GM12874 (cell line): ENCODE results near the gene TRAK1.
A peak's percentile ranks its signal among the peaks of the same experiment; 100 is the strongest.

ENCODE experiments used
- CTCF ChIP-seq: IDR thresholded peaks from 2 replicates; pipeline ENCODE4 v1.5.1; 2011; ENCODE audit warnings: low read depth, mild to moderate bottlenecking, control low read depth, low read length, moderate library complexity; ENCODE audit not compliant: insufficient read depth

The TRAK1 gene

DNA sequence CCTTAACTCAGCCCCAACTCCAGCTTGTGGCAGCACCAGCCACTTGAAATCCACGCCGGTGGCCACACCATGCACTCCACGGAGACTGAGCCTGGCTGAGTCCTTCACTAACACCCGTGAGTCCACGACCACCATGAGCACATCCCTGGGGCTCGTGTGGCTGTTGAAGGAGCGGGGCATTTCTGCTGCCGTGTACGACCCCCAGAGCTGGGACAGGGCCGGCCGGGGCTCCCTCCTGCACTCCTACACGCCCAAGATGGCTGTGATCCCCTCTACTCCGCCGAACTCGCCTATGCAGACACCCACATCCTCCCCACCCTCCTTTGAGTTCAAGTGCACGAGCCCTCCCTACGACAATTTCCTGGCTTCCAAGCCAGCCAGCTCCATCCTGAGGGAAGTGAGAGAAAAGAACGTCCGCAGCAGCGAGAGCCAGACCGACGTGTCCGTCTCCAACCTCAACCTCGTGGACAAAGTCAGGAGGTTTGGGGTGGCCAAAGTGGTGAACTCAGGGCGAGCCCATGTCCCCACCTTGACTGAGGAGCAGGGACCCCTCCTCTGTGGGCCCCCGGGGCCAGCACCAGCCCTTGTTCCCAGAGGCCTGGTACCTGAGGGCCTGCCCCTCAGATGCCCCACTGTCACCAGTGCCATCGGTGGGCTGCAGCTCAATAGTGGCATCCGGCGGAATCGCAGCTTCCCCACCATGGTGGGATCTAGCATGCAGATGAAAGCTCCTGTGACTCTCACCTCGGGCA is 132.0 kb downstream of the TRAK1 start:
- no peak for TF ChIP-seq CTCF

GRCh38 chr3:42224178-42224577 is 133.0 kb downstream of the TRAK1 start:
- no peak for TF ChIP-seq CTCF

DNA sequence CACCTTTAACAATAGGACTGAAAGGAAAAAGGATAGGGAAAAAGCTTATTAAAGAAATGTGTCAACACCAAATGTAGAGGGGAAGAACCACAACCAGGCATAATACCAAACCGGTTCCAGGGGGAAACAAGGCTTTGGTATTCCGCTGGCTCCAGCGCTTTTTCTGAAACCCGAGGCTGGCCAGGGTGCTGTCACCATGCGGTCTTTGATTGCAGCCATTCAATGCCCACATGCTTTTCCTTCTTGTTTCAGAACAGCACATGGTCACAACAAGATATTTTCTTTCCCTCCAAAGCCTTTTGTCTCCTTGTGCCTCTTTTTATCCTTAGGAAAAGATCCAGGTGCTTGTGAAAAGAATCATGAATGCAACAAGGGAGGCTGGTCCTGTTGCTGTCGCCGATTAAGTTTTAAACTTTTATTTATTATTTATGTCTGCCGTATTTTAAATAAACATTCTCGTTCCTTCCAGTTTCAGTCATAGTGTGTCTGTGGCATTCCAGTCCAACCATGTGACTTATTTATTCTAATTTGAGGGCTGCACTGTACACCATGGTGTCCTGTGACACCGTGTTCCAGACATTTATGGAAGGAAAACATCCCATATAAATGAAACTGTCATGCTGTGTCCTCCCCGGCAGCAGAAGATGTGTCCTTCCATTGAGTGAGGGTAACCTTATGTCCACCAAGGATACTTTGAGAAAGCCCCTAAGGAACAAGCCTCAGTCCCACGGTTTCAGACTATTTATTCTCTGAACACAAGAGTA is 133.7 kb downstream of the TRAK1 start:
- TF ChIP-seq CTCF: no peak

DNA sequence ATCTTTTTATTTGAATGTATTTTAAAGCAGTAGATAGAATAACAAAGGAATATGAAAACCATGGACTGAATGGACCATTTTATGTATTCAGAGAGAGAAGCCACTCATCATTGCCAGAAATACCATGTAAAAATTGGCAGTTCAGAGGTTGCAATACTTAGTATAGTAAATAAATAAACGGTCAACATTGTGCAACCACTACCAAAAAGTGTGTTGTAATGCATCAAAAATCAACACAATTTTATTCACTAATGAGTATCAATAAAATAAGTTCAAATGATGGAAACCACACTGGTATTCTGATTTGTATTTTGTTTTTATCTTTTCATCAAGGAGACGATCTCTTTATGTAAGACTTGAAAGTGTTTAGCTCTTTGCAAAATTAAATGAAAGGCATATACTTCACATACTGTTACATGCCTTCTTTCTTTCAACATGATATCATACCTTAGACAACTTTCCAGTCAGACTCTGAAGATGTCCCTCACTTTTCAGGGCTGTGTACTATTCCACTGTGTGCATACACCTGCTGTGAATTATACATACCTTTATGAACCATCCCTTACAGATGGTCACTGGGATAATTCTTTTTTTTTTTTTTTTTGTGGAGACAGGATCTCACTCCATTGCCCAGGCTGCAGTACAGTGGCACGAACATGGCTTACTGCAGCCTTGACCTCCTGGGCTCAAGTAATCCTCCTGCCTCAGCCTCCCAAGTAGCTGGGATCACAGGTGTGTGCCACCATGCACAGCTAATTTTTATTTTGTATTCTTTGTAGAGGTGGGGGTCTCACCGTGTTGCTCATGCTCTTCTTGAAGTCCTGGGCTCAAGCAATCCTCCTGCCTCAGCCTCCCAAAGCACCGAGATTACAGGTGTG is 134.6 kb downstream of the TRAK1 start:
- no peak for TF ChIP-seq CTCF

DNA sequence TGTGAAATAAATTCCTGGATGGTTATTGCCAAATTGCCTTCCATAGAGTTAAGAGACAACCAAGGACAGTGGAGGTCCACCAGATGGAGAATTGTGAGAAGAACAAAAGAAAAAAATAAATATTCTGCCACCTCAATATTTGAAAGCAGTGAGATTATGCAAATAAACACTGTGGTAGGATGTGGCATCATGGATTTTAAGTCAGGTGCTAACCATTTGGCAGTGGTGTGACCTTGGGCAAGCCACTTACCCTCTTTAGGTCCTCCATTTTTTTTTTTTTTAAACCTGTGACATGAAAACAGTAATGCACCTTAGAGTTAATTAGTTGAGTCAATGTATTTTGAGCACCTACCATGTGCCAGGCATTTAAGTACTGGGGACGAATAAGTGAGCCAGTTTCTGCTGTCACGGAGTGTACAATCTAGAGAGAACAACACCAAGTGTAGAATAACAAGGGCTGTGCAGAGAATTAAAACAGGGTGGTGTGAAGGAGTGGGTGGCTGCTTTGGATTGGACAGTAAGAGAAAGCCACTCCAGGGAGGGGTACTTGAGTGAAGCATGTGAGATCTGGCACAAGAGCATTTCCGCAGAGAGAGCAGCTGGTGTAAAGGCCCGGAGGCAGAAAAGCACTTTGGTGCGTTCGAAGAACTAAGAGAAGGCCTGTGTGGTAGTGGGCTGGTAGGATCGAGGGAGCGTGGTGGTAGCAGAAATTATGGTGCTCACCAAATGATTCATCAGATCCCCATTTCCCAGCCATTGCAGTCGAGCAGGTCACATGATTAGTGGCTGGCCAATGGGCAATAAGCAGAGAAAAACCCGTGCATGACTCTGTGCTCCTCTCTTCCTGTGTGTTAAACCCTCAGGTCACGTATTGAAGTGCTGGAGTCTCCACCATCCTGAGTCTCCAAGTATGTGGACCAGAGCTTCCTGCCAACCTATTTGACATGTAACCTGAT is 135.6 kb downstream of the TRAK1 start:
- no peak for TF ChIP-seq CTCF

DNA sequence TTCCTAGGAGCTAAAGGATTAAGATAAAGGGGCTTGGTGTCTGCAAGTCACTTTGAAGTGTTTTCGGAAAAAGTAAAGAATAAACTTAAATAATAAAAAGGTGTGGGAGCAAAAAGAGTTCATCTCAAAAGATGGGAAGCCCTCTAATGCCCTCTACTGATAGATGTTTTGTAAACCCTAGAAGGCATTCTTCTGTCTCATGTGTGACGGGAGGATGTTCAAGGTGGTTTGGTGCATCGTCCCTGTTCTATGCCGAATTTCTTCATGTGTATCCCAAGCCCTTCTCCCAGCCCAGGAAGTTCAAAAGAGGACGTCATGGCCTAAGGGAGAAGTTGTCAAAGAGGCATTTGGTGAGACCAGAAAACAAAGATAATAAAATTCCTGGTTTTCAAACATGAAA is 137.6 kb downstream of the TRAK1 start:
- peak; percentile 31; the same call in 1 of the 2 replicates for TF ChIP-seq CTCF
